Endothelial cell of umbilical vein (primary cell): ENCODE measurements around the gene DACT3.

Source experiments
- JUN ChIP-seq: IDR thresholded peaks from 2 replicates; pipeline ENCODE4 v1.6.1; 2011; ENCODE audit warnings: borderline replicate concordance, low read depth; ENCODE audit not compliant: insufficient read length, insufficient read depth
- MYC ChIP-seq: IDR thresholded peaks from one replicate; pipeline ENCODE4 v1.6.1; 2011; ENCODE audit warnings: mild to moderate bottlenecking, low read depth, low read length
- POLR2A ChIP-seq: IDR thresholded peaks from 2 replicates; pipeline ENCODE4 v1.6.1; 2012; ENCODE audit warnings: low read depth, mild to moderate bottlenecking, control low read depth, low read length
- POLR2AphosphoS5 ChIP-seq: IDR thresholded peaks from 2 replicates; pipeline ENCODE4 v1.6.1; 2012; ENCODE audit warnings: low read depth, mild to moderate bottlenecking, control low read depth, low read length, moderate library complexity; ENCODE audit not compliant: insufficient read depth
- TF ChIP-seq, protein P1 (sequence below), 2 donors: IDR thresholded peaks; 1 replicate in 1 of 2; 2 replicates in 1 of 2; pipeline ENCODE4 v1.5.1; 2011; ENCODE audit warnings: low read length in 2 of 2, mild to moderate bottlenecking in 2 of 2, moderate library complexity in 2 of 2, control low read depth in 1 of 2, inconsistent platforms in 1 of 2, low read depth in 1 of 2; ENCODE audit not compliant: insufficient read depth in 1 of 2; ENCODE audit errors: extremely low read depth in 1 of 2

DNA sequence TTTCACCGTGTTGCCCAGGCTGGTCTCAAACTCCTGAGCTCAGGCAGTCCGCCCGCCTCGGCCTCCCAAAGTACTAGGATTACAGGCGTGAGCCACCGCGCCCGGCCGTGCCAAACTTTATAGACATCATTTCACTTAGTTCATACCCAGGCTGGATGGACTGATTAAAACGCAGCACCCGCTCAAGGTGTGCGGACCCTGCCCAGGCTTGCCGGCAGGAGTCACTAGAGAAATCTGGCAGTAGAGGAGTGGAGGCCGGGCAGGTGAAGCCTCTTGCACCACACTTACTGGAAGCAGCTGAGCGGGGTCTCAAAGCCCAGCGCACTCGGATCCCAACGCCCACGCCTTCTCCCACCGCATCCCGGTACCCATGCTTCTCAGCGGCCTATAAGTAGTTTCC lies 47.5 kb downstream of the DACT3 start:
- TF ChIP-seq MYC (no peak), POLR2A (no peak), POLR2AphosphoS5 (no peak), JUN (no peak)
- TF ChIP-seq, protein P1, sequence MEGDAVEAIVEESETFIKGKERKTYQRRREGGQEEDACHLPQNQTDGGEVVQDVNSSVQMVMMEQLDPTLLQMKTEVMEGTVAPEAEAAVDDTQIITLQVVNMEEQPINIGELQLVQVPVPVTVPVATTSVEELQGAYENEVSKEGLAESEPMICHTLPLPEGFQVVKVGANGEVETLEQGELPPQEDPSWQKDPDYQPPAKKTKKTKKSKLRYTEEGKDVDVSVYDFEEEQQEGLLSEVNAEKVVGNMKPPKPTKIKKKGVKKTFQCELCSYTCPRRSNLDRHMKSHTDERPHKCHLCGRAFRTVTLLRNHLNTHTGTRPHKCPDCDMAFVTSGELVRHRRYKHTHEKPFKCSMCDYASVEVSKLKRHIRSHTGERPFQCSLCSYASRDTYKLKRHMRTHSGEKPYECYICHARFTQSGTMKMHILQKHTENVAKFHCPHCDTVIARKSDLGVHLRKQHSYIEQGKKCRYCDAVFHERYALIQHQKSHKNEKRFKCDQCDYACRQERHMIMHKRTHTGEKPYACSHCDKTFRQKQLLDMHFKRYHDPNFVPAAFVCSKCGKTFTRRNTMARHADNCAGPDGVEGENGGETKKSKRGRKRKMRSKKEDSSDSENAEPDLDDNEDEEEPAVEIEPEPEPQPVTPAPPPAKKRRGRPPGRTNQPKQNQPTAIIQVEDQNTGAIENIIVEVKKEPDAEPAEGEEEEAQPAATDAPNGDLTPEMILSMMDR (IDR thresholded peaks at IDR 0.05; ENCODE audit: extremely low read depth in 1 of 2, insufficient read depth in 1 of 2, low read depth in 1 of 2, low read length in 2 of 2): no peak
